CD4-positive, alpha-beta memory T cell (primary cell): Measurements from ENCODE around the gene FAM3C. TPM values are rescaled to one million over a fixed set of nuclear protein-coding genes. Genes with fewer than 3 reads are reported as not detected.
"Not testable (repeated sequence)": the region's sequence is repeated elsewhere in the genome, so short reads cannot be mapped to it uniquely, and the experiment has no call there.

Source experiments
- CTCF ChIA-PET: fragments of 350-600 bp; sonication (Branson Sonifier 250); formaldehyde crosslinking; loops from one replicate; lab custom pipeline; 2021; ENCODE audit warnings: inconsistent platforms; ENCODE audit not compliant: partially characterized antibody; lab: Charles Lee
- POLR2A ChIA-PET: fragments of 350-600 bp; sonication (Branson Sonifier 250); formaldehyde crosslinking; loops from one replicate; lab custom pipeline; 2021; ENCODE audit not compliant: partially characterized antibody; lab: Charles Lee
- DNase-seq, 5 donors: peaks; one replicate each; pipeline versions ENCODE4 v3.0.0 to v3.0.0-alpha.2; 2020 to 2022; ENCODE audit warnings: mixed read lengths in 1 of 5
- H3K27ac ChIP-seq: one replicate; pipeline ENCODE4 v1.7.0; 2013; ENCODE audit warnings: low read depth, low read length
- H3K27me3 ChIP-seq: 2 replicates; pipeline ENCODE4 v1.7.0; 2013; ENCODE audit warnings: mild to moderate bottlenecking, low read length, moderate library complexity; ENCODE audit not compliant: insufficient read depth
- H3K36me3 ChIP-seq: 2 replicates; pipeline ENCODE4 v1.7.0; 2013; ENCODE audit warnings: mild to moderate bottlenecking, low read length, moderate library complexity; ENCODE audit not compliant: insufficient read depth
- H3K4me1 ChIP-seq: 2 replicates; pipeline ENCODE4 v1.7.0; 2013; ENCODE audit warnings: mild to moderate bottlenecking, low read length, moderate library complexity; ENCODE audit not compliant: insufficient read depth
- H3K4me3 ChIP-seq, 2 donors: one replicate each; pipeline ENCODE4 v1.7.0; 2013; ENCODE audit warnings: low read length in 2 of 2, mild to moderate bottlenecking in 1 of 2
- H3K9me3 ChIP-seq, 2 donors: one replicate each; pipeline ENCODE4 v1.7.0; 2013; ENCODE audit warnings: low read length in 2 of 2, control low read depth in 1 of 2; ENCODE audit not compliant: control insufficient read depth in 1 of 2
- H3K27ac Mint-ChIP-seq, 7 donors: one replicate each; pipeline ENCODE4 v1.8.0; 2020 to 2021; ENCODE audit warnings: mixed read lengths in 7 of 7, mild to moderate bottlenecking in 6 of 7, inconsistent platforms in 3 of 7, moderate library complexity in 3 of 7
- H3K27me3 Mint-ChIP-seq, 2 donors: one replicate each; pipeline ENCODE4 v1.8.0; 2020 to 2021; ENCODE audit warnings: mixed read lengths in 2 of 2
- H3K36me3 Mint-ChIP-seq, 2 donors: one replicate each; pipeline ENCODE4 v1.8.0; 2020 to 2021; ENCODE audit warnings: mixed read lengths in 2 of 2, inconsistent platforms in 1 of 2, mild to moderate bottlenecking in 1 of 2
- H3K4me1 Mint-ChIP-seq, 4 donors: one replicate each; pipeline ENCODE4 v1.8.0; 2020 to 2021; ENCODE audit warnings: mixed read lengths in 4 of 4, mild to moderate bottlenecking in 1 of 4
- H3K4me3 Mint-ChIP-seq, 8 donors: one replicate each; pipeline ENCODE4 v1.8.0; 2020 to 2021; ENCODE audit warnings: mixed read lengths in 8 of 8, mild to moderate bottlenecking in 7 of 8, moderate library complexity in 6 of 8, inconsistent platforms in 3 of 8
- H3K9me3 Mint-ChIP-seq, 8 donors: one replicate each; pipeline ENCODE4 v1.8.0; 2020 to 2021; ENCODE audit warnings: mixed read lengths in 8 of 8, mild to moderate bottlenecking in 5 of 8, inconsistent platforms in 3 of 8, moderate library complexity in 1 of 8
- intact Hi-C: fragments of 100-400 bp; cut with micrococcal nuclease; formaldehyde crosslinking; loops from one replicate; pipeline ENCODE4 v1.15.1; 2023
- polyA plus RNA-seq, 2 donors: library from polyadenylated mRNA; unstranded; fragments of 300-500 nt; fragmentation: Illumina TruSeq; gene quantifications; one replicate each; pipeline ENCODE4 v1.2.3, GENCODE V29; 2021
- total RNA-seq, 2 experiments: library from RNA; stranded (reverse); gene quantifications; one replicate each; pipeline ENCODE4 v1.2.3, GENCODE V29; 2021

FAM3C gene
- total and polyA plus RNA-seq, 4 experiments from 2014 or later = 8.8 to 20.9 (median 17.7) TPM

- Mint-ChIP-seq H3K4me1 (peaks cover 0 to 8% (median 3%) of the 10 kb centered on the region in 4 donors), H3K36me3 (no peaks in the 10 kb centered on the region), H3K27ac (no peak overlapping the region), H3K27me3 (peaks cover 20 to 24% of the 10 kb centered on the region in 2 donors), H3K4me3 (no peak overlapping the region), H3K9me3 (no peaks in the 10 kb centered on the region)
- no peak overlapping the region for H3K27ac ChIP-seq
- no peak for DNase-seq
- ChIA-PET POLR2A (no interaction called here), CTCF (interaction anchor here (0.9 kb wide), 1 partner anchor 12 kb away, joined by 3 read pairs; no protein-coding TSS in a partner anchor)
- intact Hi-C loops = no loop called here
- H3K4me1 ChIP-seq = no peaks in the 10 kb centered on the region
- H3K36me3 ChIP-seq = no peaks in the 10 kb centered on the region
- no peaks in the 10 kb centered on the region for H3K9me3 ChIP-seq
- no peak overlapping the region for H3K4me3 ChIP-seq
- no peaks in the 10 kb centered on the region for H3K27me3 ChIP-seq
These were observed 72.4 kb downstream of the FAM3C start for GRCh38 chr7:121323515-121324302.

GRCh38 chr7:121322460-121322859 lies 73.6 kb downstream of the FAM3C start:
- Mint-ChIP-seq H3K9me3 (no peaks in the 10 kb centered on the region), H3K27ac (no peak overlapping the region), H3K4me3 (no peak overlapping the region), H3K4me1 (no peaks in the 10 kb centered on the region), H3K27me3 (peaks cover 8 to 14% of the 10 kb centered on the region in 2 donors), H3K36me3 (no peaks in the 10 kb centered on the region)
- no peaks in the 10 kb centered on the region for H3K9me3 ChIP-seq
- DNase-seq = no peak
- H3K4me3 ChIP-seq = no peak overlapping the region
- POLR2A ChIA-PET = no interaction called here
- no peaks in the 10 kb centered on the region for H3K36me3 ChIP-seq
- no peaks in the 10 kb centered on the region for H3K27me3 ChIP-seq
- H3K27ac ChIP-seq = no peak overlapping the region
- CTCF ChIA-PET = no interaction called here
- no peaks in the 10 kb centered on the region for H3K4me1 ChIP-seq
- intact Hi-C loops = no loop called here

- intact Hi-C loops, H3K36me3 Mint-ChIP-seq, H3K27me3 ChIP-seq, POLR2A ChIA-PET, CTCF ChIA-PET, H3K9me3 ChIP-seq, DNase-seq, H3K27ac Mint-ChIP-seq, H3K4me3 ChIP-seq, H3K4me1 ChIP-seq, H3K9me3 Mint-ChIP-seq, H3K4me1 Mint-ChIP-seq, H3K36me3 ChIP-seq, H3K4me3 Mint-ChIP-seq, H3K27ac ChIP-seq: not testable (repeated sequence)
- peaks cover 1 to 13% of the 10 kb centered on the region in 2 donors for H3K27me3 Mint-ChIP-seq
These were observed 80.9 kb downstream of the FAM3C start for GRCh38 chr7:121315170-121315569.

- Mint-ChIP-seq H3K9me3 (peaks cover 0 to 3% (median under 1%) of the 10 kb centered on the region in 8 donors), H3K36me3 (no peaks in the 10 kb centered on the region), H3K27ac (no peak overlapping the region), H3K4me3 (no peak overlapping the region), H3K27me3 (peaks cover 1 to 13% of the 10 kb centered on the region in 2 donors), H3K4me1 (no peaks in the 10 kb centered on the region)
- H3K27ac ChIP-seq = no peak overlapping the region
- H3K4me1 ChIP-seq = no peaks in the 10 kb centered on the region
- POLR2A ChIA-PET = no interaction called here
- H3K4me3 ChIP-seq = no peak overlapping the region
- no peaks in the 10 kb centered on the region for H3K27me3 ChIP-seq
- CTCF ChIA-PET = no interaction called here
- DNase-seq = no peak
- intact Hi-C loops = no loop called here
- H3K9me3 ChIP-seq = no peaks in the 10 kb centered on the region
- no peaks in the 10 kb centered on the region for H3K36me3 ChIP-seq
These were observed 82.1 kb downstream of the FAM3C start for GRCh38 chr7:121313793-121314676.

- no peak overlapping the region for H3K4me3 Mint-ChIP-seq
- intact Hi-C loops = no loop called here
- H3K36me3 Mint-ChIP-seq = no peaks in the 10 kb centered on the region
- no peak for DNase-seq
- H3K36me3 ChIP-seq = no peaks in the 10 kb centered on the region
- no peaks in the 10 kb centered on the region for H3K9me3 ChIP-seq
- H3K4me1 Mint-ChIP-seq = no peaks in the 10 kb centered on the region
- no peaks in the 10 kb centered on the region for H3K4me1 ChIP-seq
- CTCF ChIA-PET = no interaction called here
- H3K27ac Mint-ChIP-seq = no peak overlapping the region
- POLR2A ChIA-PET = no interaction called here
- no peak overlapping the region for H3K4me3 ChIP-seq
- no peaks in the 10 kb centered on the region for H3K27me3 ChIP-seq
- H3K27ac ChIP-seq = no peak overlapping the region
- peaks cover 1 to 10% of the 10 kb centered on the region in 2 donors for H3K27me3 Mint-ChIP-seq
- H3K9me3 Mint-ChIP-seq = peaks cover 0 to 3% (median under 1%) of the 10 kb centered on the region in 8 donors
These were observed 82.8 kb downstream of the FAM3C start for GRCh38 chr7:121313220-121313792.

GRCh38 chr7:121307021-121307574 lies 89.0 kb downstream of the FAM3C start:
- Mint-ChIP-seq H3K27ac (no peak overlapping the region), H3K9me3 (peaks cover 0 to 3% (median 2%) of the 10 kb centered on the region in 8 donors), H3K36me3 (no peaks in the 10 kb centered on the region), H3K4me1 (no peaks in the 10 kb centered on the region), H3K4me3 (no peak overlapping the region), H3K27me3 (peaks cover 3 to 10% of the 10 kb centered on the region in 2 donors)
- CTCF ChIA-PET = no interaction called here
- H3K9me3 ChIP-seq = no peaks in the 10 kb centered on the region
- no peaks in the 10 kb centered on the region for H3K4me1 ChIP-seq
- no peaks in the 10 kb centered on the region for H3K36me3 ChIP-seq
- POLR2A ChIA-PET = no interaction called here
- no peak overlapping the region for H3K4me3 ChIP-seq
- no peak overlapping the region for H3K27ac ChIP-seq
- intact Hi-C loops = no loop called here
- DNase-seq = no peak
- no peaks in the 10 kb centered on the region for H3K27me3 ChIP-seq

GRCh38 chr7:121306565-121306964 lies 89.5 kb downstream of the FAM3C start:
- no peaks in the 10 kb centered on the region for H3K9me3 ChIP-seq
- H3K9me3 Mint-ChIP-seq = peaks cover 0 to 3% (median 2%) of the 10 kb centered on the region in 8 donors
- H3K4me3 Mint-ChIP-seq = no peak overlapping the region
- H3K4me3 ChIP-seq = no peak overlapping the region
- H3K27ac Mint-ChIP-seq = no peak overlapping the region
- no peak overlapping the region for H3K27ac ChIP-seq
- H3K4me1 Mint-ChIP-seq = no peaks in the 10 kb centered on the region
- intact Hi-C loops = no loop called here
- no peaks in the 10 kb centered on the region for H3K36me3 ChIP-seq
- POLR2A ChIA-PET = no interaction called here
- DNase-seq = no peak
- H3K36me3 Mint-ChIP-seq = no peaks in the 10 kb centered on the region
- CTCF ChIA-PET = no interaction called here
- H3K27me3 ChIP-seq = no peaks in the 10 kb centered on the region
- H3K4me1 ChIP-seq = no peaks in the 10 kb centered on the region
- H3K27me3 Mint-ChIP-seq = peaks cover 3 to 10% of the 10 kb centered on the region in 2 donors
